Neuron (in vitro differentiated cells): ENCODE data around the gene CAP2.
"Not testable (repeated sequence)": the region's sequence is repeated elsewhere in the genome, so short reads cannot be mapped to it uniquely, and the experiment has no call there.

ENCODE experiments used
- H2AFZ ChIP-seq: one replicate; pipeline ENCODE4 v1.6.1; 2013; ENCODE audit warnings: low read depth, mild to moderate bottlenecking, inconsistent platforms, low read length, moderate library complexity
- H3K27me3 ChIP-seq: one replicate; pipeline ENCODE4 v1.6.1; 2013; ENCODE audit warnings: low read length; ENCODE audit not compliant: insufficient read depth
- H3K36me3 ChIP-seq: one replicate; pipeline ENCODE4 v1.6.1; 2013; ENCODE audit warnings: low read length; ENCODE audit not compliant: insufficient read depth
- H3K4me1 ChIP-seq: one replicate; pipeline ENCODE4 v1.6.1; 2013; ENCODE audit warnings: low read length; ENCODE audit not compliant: insufficient read depth
- H3K4me3 ChIP-seq: 2 replicates; pipeline ENCODE4 v1.5.1; 2013; ENCODE audit warnings: mild to moderate bottlenecking, low read length, moderate library complexity
- H3K9me3 ChIP-seq: one replicate; pipeline ENCODE4 v1.6.1; 2013; ENCODE audit warnings: low read length

Gene CAP2

GRCh38 chr6:17428595-17429120 is 35.3 kb downstream of the CAP2 start:
- H3K27me3 ChIP-seq, H2AFZ ChIP-seq, H3K9me3 ChIP-seq, H3K4me1 ChIP-seq, H3K4me3 ChIP-seq, H3K36me3 ChIP-seq: not testable (repeated sequence)

DNA sequence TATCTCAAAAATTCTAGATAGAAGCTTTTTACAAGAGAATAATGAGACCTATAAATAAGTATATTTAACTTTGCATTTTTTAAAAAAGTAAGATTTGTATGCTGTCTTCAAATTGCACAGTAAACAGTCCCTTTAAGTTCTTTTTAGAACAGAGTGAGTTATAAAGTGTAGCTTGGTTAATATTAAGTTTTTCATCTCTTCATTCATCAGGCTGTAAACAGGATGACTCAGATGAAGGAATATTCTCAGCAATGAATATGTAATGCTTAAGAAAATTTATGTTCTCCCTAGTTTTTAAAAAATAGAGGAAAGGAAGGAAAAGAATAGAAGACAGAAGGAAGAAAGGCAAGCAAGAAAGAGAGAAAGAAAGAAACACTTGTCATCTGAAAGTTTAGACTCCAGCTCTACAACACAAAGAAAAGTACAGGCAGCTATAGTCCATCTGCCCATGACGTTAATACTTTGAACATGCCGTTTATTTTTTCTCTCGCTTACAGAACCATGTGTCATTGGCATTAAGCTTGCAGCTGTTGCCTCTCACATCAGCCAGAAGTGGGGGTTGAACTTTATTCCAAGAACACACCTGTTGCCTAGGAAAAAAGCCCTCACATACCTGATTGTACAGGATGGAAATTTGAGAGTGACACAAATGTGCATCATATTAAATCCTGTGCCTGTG is 36.1 kb downstream of the CAP2 start:
- H3K9me3 ChIP-seq: no peaks in the 10 kb centered on the region
- no peaks in the 10 kb centered on the region for H3K4me1 ChIP-seq
- peaks cover 2% of the 10 kb centered on the region for H3K36me3 ChIP-seq
- no peaks in the 10 kb centered on the region for H3K27me3 ChIP-seq
- no peak overlapping the region for H3K4me3 ChIP-seq
- H2AFZ ChIP-seq: no peak overlapping the region

DNA sequence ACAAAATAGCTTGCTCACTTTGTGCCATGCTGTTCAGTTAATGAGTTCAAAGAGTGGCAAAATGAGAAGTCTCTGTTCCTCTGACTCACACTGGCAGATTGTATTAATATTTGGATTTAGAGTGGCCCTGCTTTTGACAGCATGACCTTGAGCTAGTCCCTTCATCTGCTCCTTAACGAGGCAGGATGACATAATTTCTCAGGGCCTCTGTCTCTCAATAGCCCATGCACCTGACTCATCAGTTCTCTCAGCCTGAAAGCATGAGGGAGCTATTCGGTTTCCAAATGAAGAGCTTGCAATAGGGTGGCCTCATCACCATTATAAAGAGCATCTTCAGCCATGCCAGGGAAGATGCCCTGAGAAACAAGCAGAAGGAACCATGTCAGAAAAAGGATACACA is 38.2 kb downstream of the CAP2 start:
- no peaks in the 10 kb centered on the region for H3K27me3 ChIP-seq
- H3K36me3 ChIP-seq: peaks cover 5% of the 10 kb centered on the region
- H3K4me3 ChIP-seq: no peak overlapping the region
- H2AFZ ChIP-seq: no peak overlapping the region
- H3K9me3 ChIP-seq: peaks cover 1% of the 10 kb centered on the region
- H3K4me1 ChIP-seq: no peaks in the 10 kb centered on the region

GRCh38 chr6:17432356-17432755 is 39.0 kb downstream of the CAP2 start:
- H3K4me3 ChIP-seq: no peak overlapping the region
- H2AFZ ChIP-seq: no peak overlapping the region
- H3K36me3 ChIP-seq: peaks cover 5% of the 10 kb centered on the region
- no peaks in the 10 kb centered on the region for H3K4me1 ChIP-seq
- peaks cover 4% of the 10 kb centered on the region for H3K9me3 ChIP-seq
- H3K27me3 ChIP-seq: no peaks in the 10 kb centered on the region

DNA sequence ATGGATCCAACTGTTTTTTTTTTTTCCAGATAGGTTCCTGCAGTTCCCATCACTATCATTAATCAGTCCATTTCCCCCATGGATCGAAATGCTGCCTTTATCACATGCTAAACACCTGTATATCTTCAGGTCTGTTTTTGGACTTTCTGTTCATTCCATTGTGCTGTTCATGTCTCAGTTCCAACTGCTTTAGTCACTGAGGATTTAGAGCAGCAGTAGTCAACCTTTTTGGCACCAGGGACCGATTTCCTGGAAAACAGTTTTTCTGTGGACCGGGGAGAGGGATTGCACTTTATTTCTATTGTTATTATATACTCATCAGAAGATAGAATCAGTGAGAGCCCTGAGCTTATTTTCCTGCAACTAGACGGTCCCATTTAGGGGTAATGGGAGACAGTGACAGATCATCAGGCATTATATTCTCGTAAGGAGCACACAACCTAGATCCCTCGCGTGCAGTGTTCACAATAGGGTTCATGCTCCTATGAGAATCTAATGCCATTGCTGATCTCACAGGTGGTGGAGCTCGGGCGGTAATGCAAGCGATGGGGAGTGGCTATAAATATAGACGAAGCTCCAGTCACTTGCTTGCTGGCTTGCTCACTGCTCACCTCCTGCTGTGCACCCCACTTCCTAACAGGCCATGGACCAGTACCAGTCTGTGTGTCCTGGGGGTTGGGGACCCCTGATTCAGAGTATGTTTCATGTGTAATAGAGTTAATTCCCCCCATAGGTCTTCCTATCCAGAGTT is 46.0 kb downstream of the CAP2 start:
- H3K9me3 ChIP-seq: peaks cover 4% of the 10 kb centered on the region
- H2AFZ ChIP-seq: no peak overlapping the region
- H3K36me3 ChIP-seq: peaks cover 3% of the 10 kb centered on the region
- no peaks in the 10 kb centered on the region for H3K4me1 ChIP-seq
- H3K27me3 ChIP-seq: no peaks in the 10 kb centered on the region
- H3K4me3 ChIP-seq: no peak overlapping the region

DNA sequence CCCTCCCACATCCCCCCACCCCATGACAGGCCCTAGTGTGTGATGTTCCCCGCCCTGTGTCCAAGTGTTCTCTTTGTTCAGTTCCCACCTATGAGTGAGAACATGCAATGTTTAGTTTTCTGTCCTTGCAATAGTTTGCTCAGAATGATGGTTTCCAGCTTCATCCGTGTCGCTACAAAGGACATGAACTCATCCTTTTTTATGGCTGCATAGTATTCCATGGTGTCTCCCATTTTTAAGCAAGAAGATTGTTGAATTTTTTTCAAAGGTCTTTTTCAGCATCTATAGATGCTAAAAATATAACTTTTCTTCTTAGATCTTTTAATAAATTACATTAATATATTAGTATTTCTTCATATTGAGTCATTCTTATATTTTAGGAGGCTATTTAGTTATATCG is 47.4 kb downstream of the CAP2 start:
- H2AFZ ChIP-seq, H3K4me3 ChIP-seq, H3K27me3 ChIP-seq, H3K36me3 ChIP-seq, H3K4me1 ChIP-seq, H3K9me3 ChIP-seq: not testable (repeated sequence)

GRCh38 chr6:17442196-17442595 is 48.8 kb downstream of the CAP2 start:
- Histone ChIP-seq H3K4me3 (no peak overlapping the region), H3K36me3 (no peaks in the 10 kb centered on the region), H2AFZ (no peak overlapping the region), H3K27me3 (no peaks in the 10 kb centered on the region), H3K4me1 (no peaks in the 10 kb centered on the region), H3K9me3 (no peaks in the 10 kb centered on the region)

DNA sequence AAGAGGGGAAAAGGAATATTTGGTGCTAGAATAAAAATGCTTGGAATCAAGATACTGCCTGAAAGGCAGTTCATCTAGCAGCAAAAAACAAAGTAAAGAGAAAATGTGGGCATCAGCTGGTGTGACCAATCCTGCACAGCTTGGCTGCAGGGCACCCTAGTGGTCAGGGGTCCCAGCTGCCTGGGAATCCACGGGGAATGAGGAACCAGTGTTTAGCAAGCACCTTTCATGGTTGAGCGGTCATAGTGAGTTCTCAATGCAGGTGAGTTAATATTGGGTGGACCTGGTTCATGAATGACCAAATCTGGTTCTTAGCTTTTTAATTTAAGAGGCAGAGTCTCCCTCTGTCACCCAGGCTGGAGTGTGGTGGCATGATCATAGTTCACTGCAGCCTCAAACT is 53.3 kb downstream of the CAP2 start:
- Histone ChIP-seq H2AFZ (no peak overlapping the region), H3K4me3 (no peak overlapping the region), H3K9me3 (no peaks in the 10 kb centered on the region), H3K4me1 (no peaks in the 10 kb centered on the region), H3K36me3 (no peaks in the 10 kb centered on the region), H3K27me3 (no peaks in the 10 kb centered on the region)

GRCh38 chr6:17448165-17448564 is 54.8 kb downstream of the CAP2 start:
- Histone ChIP-seq H3K27me3 (no peaks in the 10 kb centered on the region), H3K9me3 (peaks cover 2% of the 10 kb centered on the region), H3K4me1 (no peaks in the 10 kb centered on the region), H3K36me3 (no peaks in the 10 kb centered on the region), H2AFZ (no peak overlapping the region), H3K4me3 (no peak overlapping the region)

DNA sequence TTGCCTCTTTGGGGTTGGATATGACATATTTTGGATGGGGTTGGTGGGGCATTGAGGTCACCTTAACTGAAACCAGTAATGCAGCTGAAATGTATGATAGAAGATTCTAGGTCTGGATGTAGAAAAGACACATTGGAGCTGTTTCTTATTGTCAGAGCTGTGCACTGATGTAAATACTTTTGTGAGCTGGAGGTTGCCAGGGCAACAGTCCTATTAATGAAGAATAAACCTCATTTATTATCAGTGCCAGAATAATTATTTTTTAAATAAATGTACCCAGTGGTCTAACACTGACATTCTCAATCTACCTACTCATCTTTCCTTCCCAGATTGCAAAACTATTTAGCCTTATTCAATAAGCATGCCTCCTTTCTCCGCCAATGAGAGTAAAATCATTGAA is 57.0 kb downstream of the CAP2 start:
- Histone ChIP-seq H3K9me3 (peaks cover 2% of the 10 kb centered on the region), H2AFZ (no peak overlapping the region), H3K36me3 (no peaks in the 10 kb centered on the region), H3K4me1 (no peaks in the 10 kb centered on the region), H3K27me3 (no peaks in the 10 kb centered on the region), H3K4me3 (no peak overlapping the region)

GRCh38 chr6:17450832-17451231 is 57.4 kb downstream of the CAP2 start:
- H2AFZ ChIP-seq: no peak overlapping the region
- peaks cover 2% of the 10 kb centered on the region for H3K9me3 ChIP-seq
- no peak overlapping the region for H3K4me3 ChIP-seq
- no peaks in the 10 kb centered on the region for H3K36me3 ChIP-seq
- no peaks in the 10 kb centered on the region for H3K4me1 ChIP-seq
- H3K27me3 ChIP-seq: no peaks in the 10 kb centered on the region

DNA sequence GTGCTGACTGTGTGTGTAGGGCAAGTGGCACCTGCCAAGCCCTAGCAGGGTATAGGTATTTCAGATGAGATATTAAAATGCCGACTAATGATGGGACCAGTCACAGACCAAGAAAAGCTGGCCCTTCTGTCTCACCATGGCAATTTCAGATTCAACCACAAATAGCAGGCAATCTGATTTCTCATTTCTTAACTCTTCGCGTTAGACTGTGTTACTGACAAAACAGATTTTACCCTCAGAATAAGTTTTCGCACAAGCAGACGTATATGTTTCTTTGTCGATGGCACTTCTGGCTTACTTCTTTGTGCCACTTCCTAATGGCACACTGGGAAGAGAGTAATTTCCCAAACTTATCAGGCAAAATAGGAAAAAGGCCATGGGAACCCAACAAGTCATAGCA is 58.7 kb downstream of the CAP2 start:
- Histone ChIP-seq H3K4me3 (no peak overlapping the region), H3K36me3 (no peaks in the 10 kb centered on the region), H3K27me3 (no peaks in the 10 kb centered on the region), H3K9me3 (peaks cover 2% of the 10 kb centered on the region), H3K4me1 (no peaks in the 10 kb centered on the region), H2AFZ (no peak overlapping the region)

DNA sequence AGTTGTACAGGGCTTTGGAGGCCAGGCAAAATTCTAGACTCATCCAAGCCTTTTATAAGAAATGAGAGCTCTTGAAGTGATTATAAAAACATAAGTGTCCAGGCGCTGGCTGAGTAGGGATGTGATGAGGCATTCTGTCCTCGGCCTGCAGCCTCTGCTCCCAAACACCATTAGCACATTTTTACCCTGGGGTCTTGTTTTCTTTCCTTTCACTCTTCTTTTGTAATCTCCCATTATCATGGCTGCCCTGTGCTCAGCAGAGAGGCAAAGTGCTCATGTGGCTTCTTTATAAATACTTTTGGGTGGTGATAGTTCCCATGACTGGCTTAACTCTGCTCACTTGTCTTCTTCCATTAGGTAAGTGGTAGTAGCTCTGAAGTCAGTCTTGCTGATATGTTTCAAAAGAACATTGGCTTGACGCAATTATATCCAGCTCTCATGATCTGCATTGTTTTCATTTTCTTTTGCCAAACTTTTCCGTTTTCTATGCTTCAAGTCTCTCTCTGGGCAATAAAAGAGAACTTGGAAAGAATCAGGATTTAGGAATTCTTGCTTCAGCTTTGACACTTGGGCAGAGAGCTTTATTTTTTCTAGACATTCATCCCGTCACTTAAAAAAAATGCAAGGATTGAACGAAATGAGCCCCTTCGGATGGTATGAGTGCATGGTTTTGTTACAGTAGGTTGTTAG is 61.1 kb downstream of the CAP2 start:
- H3K27me3 ChIP-seq: no peaks in the 10 kb centered on the region
- no peak overlapping the region for H3K4me3 ChIP-seq
- no peaks in the 10 kb centered on the region for H3K36me3 ChIP-seq

More for the DNA sequence above, 61.1 kb downstream of the CAP2 start:
- no peak overlapping the region for H2AFZ ChIP-seq
- H3K9me3 ChIP-seq: peaks cover 2% of the 10 kb centered on the region
- peaks cover 13% of the 10 kb centered on the region for H3K4me1 ChIP-seq
